Measurements from ENCODE around the gene CKAP2L. TPM values are rescaled to one million over a fixed set of nuclear protein-coding genes. Genes with fewer than 3 reads are reported as not detected.

The CKAP2L gene
- total RNA-seq, 1 donor from 2014 or later = 0.38 TPM

GRCh38 chr2:112790305-112790704, 25.9 kb upstream of the CKAP2L start:
- Histone ChIP-seq H3K9me3 (replicated peaks) (no peaks in the 10 kb centered on the region), H3K27me3 (ENCODE audit: low read depth) (no peaks in the 10 kb centered on the region), H3K36me3 (no peaks in the 10 kb centered on the region), H3K4me1 (peaks cover 19% of the 10 kb centered on the region), H3K27ac (replicated peaks) (no peak overlapping the region), H3K4me3 (no peak overlapping the region)
- intact Hi-C loops (cut with micrococcal nuclease) = no loop called here
- no peak for DNase-seq
- no peak for TF ChIP-seq CTCF (IDR thresholded peaks at IDR 0.05; ENCODE audit: borderline replicate concordance)

DNA sequence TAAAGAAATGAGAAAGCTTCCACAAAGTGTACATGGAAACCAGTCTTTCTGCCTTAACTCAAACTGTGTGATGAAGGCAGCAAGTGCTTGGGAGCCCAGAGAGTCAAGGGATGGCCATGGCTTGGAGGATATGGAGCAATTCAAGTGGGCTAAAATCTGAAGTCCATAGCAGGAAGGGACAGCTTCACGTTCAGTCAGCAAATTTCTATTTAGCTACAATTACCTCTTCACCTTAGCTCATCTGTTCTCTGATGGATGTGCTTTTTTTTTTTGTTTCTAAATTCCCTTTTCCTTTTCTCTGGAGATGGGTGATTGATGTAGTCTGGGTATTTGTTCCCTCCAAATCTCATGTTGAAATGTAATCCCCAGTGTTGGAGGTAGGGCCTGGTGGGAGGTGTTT, 24.8 kb upstream of the CKAP2L start:
- TF ChIP-seq CTCF (IDR thresholded peaks at IDR 0.05; ENCODE audit: borderline replicate concordance) = no peak
- intact Hi-C loops (cut with micrococcal nuclease) = no loop called here
- H3K27ac ChIP-seq (replicated peaks) = no peak overlapping the region
- no peak for DNase-seq
- no peak overlapping the region for H3K4me3 ChIP-seq
- H3K4me1 ChIP-seq = peaks cover 9% of the 10 kb centered on the region
- H3K9me3 ChIP-seq (replicated peaks) = no peaks in the 10 kb centered on the region
- no peaks in the 10 kb centered on the region for H3K36me3 ChIP-seq
- H3K27me3 ChIP-seq (ENCODE audit: low read depth) = no peaks in the 10 kb centered on the region

- no peak for TF ChIP-seq CTCF (IDR thresholded peaks at IDR 0.05; ENCODE audit: borderline replicate concordance)
- Histone ChIP-seq H3K27me3 (ENCODE audit: low read depth) (no peaks in the 10 kb centered on the region), H3K4me3 (no peak overlapping the region), H3K36me3 (no peaks in the 10 kb centered on the region), H3K9me3 (replicated peaks) (no peaks in the 10 kb centered on the region), H3K27ac (replicated peaks) (no peak overlapping the region), H3K4me1 (peaks cover 8% of the 10 kb centered on the region)
- DNase-seq = no peak
- intact Hi-C loops (cut with micrococcal nuclease) = no loop called here
These were observed 24.2 kb upstream of the CKAP2L start for GRCh38 chr2:112788653-112789052.

DNA sequence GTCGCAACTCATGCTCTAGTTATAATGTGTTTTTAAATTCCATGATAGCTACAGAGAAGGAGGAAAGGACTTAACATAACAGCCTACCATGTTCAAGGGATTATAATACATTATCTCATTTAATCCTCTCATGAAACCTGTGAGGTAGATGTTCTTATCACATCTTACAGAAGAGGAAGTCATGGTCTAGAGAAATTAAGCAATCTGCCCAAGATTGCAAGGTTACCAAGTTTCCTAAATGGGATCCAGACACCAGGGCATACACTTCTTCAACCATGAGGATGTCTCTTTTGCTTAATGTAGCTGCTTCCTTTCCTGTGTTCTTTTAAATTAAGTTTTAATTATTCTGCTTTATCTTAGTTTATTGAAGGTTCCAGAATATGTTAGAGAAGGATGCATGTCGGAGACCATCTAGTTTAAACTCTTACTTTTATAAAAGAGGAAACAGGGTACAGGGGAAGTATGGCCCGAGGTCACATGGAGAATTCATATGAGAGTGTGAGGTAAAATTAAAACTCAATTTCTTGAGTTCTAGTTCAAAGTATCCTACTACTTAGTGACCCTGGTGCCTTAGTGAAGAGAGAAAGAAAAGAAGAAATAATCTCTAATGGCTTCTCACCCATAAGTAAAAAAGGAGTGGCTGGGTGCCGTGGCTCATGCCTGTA, 23.5 kb upstream of the CKAP2L start:
- H3K27me3 ChIP-seq (ENCODE audit: low read depth) = no peaks in the 10 kb centered on the region
- TF ChIP-seq CTCF (IDR thresholded peaks at IDR 0.05; ENCODE audit: borderline replicate concordance) = no peak

GRCh38 chr2:112787294-112787693, 22.9 kb upstream of the CKAP2L start:
- DNase-seq = no peak
- Histone ChIP-seq H3K27ac (replicated peaks) (no peak overlapping the region), H3K27me3 (ENCODE audit: low read depth) (no peaks in the 10 kb centered on the region), H3K4me3 (no peak overlapping the region), H3K9me3 (replicated peaks) (no peaks in the 10 kb centered on the region), H3K4me1 (peaks cover 8% of the 10 kb centered on the region), H3K36me3 (no peaks in the 10 kb centered on the region)
- intact Hi-C loops (cut with micrococcal nuclease) = no loop called here
- no peak for TF ChIP-seq CTCF (IDR thresholded peaks at IDR 0.05; ENCODE audit: borderline replicate concordance)

More for the DNA sequence above, 23.5 kb upstream of the CKAP2L start:
- no peak for DNase-seq
- intact Hi-C loops (cut with micrococcal nuclease) = no loop called here
- H3K4me3 ChIP-seq = no peak overlapping the region
- no peaks in the 10 kb centered on the region for H3K9me3 ChIP-seq (replicated peaks)
- H3K27ac ChIP-seq (replicated peaks) = no peak overlapping the region
- no peaks in the 10 kb centered on the region for H3K36me3 ChIP-seq
- peaks cover 8% of the 10 kb centered on the region for H3K4me1 ChIP-seq
